ENCODE measurements around the gene FAM210A.

DNA sequence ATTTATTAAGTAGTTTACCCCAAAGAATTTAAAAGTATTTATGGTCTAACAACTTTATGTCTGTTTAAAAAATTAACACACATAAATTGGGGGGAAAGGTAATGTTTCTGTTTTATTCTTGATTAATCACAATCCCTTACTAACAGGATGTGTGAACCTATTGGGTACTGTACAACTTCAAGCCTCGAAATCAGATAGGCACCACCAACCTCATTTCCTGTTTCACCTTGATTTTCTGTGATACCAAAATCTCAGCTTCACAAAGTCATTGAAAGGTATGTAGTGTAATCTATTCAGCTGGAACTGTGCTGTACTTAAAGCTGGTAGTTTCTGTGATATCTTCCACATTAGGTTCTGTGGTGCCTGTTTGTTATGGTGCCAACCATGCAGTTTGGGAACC lies 4.1 kb upstream of the FAM210A start:
- no peak for TF ChIP-seq POLR2A (IDR thresholded peaks at IDR 0.05)
- TF ChIP-seq, protein P1, sequence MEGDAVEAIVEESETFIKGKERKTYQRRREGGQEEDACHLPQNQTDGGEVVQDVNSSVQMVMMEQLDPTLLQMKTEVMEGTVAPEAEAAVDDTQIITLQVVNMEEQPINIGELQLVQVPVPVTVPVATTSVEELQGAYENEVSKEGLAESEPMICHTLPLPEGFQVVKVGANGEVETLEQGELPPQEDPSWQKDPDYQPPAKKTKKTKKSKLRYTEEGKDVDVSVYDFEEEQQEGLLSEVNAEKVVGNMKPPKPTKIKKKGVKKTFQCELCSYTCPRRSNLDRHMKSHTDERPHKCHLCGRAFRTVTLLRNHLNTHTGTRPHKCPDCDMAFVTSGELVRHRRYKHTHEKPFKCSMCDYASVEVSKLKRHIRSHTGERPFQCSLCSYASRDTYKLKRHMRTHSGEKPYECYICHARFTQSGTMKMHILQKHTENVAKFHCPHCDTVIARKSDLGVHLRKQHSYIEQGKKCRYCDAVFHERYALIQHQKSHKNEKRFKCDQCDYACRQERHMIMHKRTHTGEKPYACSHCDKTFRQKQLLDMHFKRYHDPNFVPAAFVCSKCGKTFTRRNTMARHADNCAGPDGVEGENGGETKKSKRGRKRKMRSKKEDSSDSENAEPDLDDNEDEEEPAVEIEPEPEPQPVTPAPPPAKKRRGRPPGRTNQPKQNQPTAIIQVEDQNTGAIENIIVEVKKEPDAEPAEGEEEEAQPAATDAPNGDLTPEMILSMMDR (IDR thresholded peaks at IDR 0.05) = no peak
- TF ChIP-seq POLR2AphosphoS5 (IDR thresholded peaks at IDR 0.05) = no peak

Measured in prostate gland (tissue), 2 donors.